ENCODE measurements around the gene AGPAT3.

DNA sequence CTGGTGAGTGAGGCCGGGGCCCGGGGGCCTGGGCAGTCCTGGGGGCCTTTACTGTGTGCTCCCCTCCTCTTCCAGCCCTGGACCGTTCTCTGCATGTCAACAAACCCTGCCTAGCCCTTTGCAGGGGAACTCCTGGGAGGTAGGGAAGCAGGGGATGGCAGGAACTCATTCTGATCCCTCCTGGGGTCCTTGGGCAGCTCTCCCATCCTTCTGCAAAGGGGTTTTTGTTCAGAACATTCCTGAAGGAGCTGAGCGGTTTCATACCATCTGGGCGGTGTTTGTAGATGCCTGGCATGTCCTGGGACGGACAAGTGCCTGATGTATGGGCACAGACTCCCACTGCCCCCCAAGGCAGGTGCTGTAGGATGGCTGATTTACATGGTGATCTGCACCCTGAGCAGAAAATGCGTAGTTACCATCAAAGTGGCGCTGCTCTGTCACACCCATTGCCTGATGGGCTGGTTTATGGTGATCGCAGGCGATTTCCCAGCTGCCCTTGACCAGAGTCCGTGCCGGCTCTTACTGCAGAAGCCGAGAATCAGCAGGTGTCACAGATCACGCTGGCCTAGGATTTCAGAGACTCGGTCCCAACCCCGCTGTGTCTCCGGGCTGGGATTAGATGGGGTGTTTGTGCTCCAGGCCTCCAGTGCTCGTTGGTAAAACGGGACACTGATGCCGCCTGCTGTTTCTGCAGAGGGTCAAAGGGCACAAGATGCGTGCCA lies 75.5 kb downstream of the AGPAT3 start:
- TF ChIP-seq, protein P1, sequence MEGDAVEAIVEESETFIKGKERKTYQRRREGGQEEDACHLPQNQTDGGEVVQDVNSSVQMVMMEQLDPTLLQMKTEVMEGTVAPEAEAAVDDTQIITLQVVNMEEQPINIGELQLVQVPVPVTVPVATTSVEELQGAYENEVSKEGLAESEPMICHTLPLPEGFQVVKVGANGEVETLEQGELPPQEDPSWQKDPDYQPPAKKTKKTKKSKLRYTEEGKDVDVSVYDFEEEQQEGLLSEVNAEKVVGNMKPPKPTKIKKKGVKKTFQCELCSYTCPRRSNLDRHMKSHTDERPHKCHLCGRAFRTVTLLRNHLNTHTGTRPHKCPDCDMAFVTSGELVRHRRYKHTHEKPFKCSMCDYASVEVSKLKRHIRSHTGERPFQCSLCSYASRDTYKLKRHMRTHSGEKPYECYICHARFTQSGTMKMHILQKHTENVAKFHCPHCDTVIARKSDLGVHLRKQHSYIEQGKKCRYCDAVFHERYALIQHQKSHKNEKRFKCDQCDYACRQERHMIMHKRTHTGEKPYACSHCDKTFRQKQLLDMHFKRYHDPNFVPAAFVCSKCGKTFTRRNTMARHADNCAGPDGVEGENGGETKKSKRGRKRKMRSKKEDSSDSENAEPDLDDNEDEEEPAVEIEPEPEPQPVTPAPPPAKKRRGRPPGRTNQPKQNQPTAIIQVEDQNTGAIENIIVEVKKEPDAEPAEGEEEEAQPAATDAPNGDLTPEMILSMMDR (IDR thresholded peaks at IDR 0.05): no peak
- TF ChIP-seq POLR2A (IDR thresholded peaks at IDR 0.05): no peak
